DND-41 (cell line): ENCODE results near the gene ABLIM2.

Experiments used
- ATAC-seq: fragments of 200-7000 bp; cut with Tn5 transposase; 3 replicates; pipeline ENCODE4 v1.9.1; 2021; ENCODE audit warnings: low read depth; ENCODE audit not compliant: insufficient read depth
- DNase-seq: peaks from one replicate; pipeline ENCODE4 v3.0.0-alpha.2; 2020
- H2AFZ ChIP-seq: 2 replicates; pipeline ENCODE4 v1.6.0; 2012; ENCODE audit warnings: low read depth, low read length
- H3K27ac ChIP-seq: 2 replicates; pipeline ENCODE4 v1.5.1; 2012; ENCODE audit warnings: low read length, inconsistent platforms
- H3K27me3 ChIP-seq: fragments of 200-600 bp; sonication (generic); 2 replicates; pipeline ENCODE4 v1.6.0; 2012; ENCODE audit warnings: low read length, mild to moderate bottlenecking, inconsistent platforms; ENCODE audit not compliant: insufficient read depth, poor library complexity
- H3K36me3 ChIP-seq: 2 replicates; pipeline ENCODE4 v1.5.1; 2012; ENCODE audit warnings: low read length, inconsistent platforms; ENCODE audit not compliant: insufficient read depth
- H3K4me1 ChIP-seq: 2 replicates; pipeline ENCODE4 v1.5.1; 2012; ENCODE audit warnings: mild to moderate bottlenecking, low read length; ENCODE audit not compliant: insufficient read depth
- H3K4me2 ChIP-seq: 2 replicates; pipeline ENCODE4 v1.6.0; 2012; ENCODE audit warnings: mild to moderate bottlenecking, moderate library complexity, low read length, inconsistent platforms; ENCODE audit not compliant: insufficient read depth
- H3K4me3 ChIP-seq, 2 experiments: fragments of 200-600 bp in 1 of 2; shearing (Covaris generic) in 1 of 2; 2 replicates each; pipeline ENCODE4 v1.5.1; 2012 to 2016; ENCODE audit warnings: inconsistent platforms in 2 of 2, low read length in 2 of 2, mild to moderate bottlenecking in 2 of 2, low read depth in 1 of 2, moderate library complexity in 1 of 2
- H3K79me2 ChIP-seq: 2 replicates; pipeline ENCODE4 v1.6.0; 2012; ENCODE audit warnings: low read length, inconsistent platforms; ENCODE audit not compliant: insufficient read depth
- H3K9ac ChIP-seq: 2 replicates; pipeline ENCODE4 v1.6.0; 2012; ENCODE audit warnings: low read depth, mild to moderate bottlenecking, inconsistent platforms, low read length, moderate library complexity
- H3K9me3 ChIP-seq: 2 replicates; pipeline ENCODE4 v1.5.1; 2012; ENCODE audit warnings: low read length, moderate library complexity, mild to moderate bottlenecking, inconsistent platforms; ENCODE audit not compliant: insufficient read depth, severe bottlenecking
- H4K20me1 ChIP-seq: 2 replicates; pipeline ENCODE4 v1.6.0; 2012; ENCODE audit warnings: low read length; ENCODE audit not compliant: insufficient read depth
- EZH2 ChIP-seq: IDR thresholded peaks from 3 replicates; pipeline ENCODE4 v1.6.1; 2012; ENCODE audit warnings: borderline replicate concordance, low read depth, mild to moderate bottlenecking, moderate library complexity, low read length, inconsistent platforms; ENCODE audit not compliant: severe bottlenecking
- TF ChIP-seq, protein P1 (sequence below): IDR thresholded peaks from 2 replicates; pipeline ENCODE4 v1.5.1; 2012; ENCODE audit warnings: borderline replicate concordance, low read length, moderate library complexity, mild to moderate bottlenecking; ENCODE audit not compliant: poor library complexity, severe bottlenecking; ENCODE audit errors: extremely low read depth

ABLIM2 gene

GRCh38 chr4:8044699-8045098 lies 113.9 kb downstream of the ABLIM2 start:
- no peaks in the 10 kb centered on the region for H3K36me3 ChIP-seq
- no peaks in the 10 kb centered on the region for H3K4me1 ChIP-seq
- H3K27me3 ChIP-seq, result no peaks in the 10 kb centered on the region
- no peak for ATAC-seq
- no peaks in the 10 kb centered on the region for H3K9me3 ChIP-seq
- no peak overlapping the region for H3K4me3 ChIP-seq
- H3K9ac ChIP-seq, result no peak overlapping the region
- TF ChIP-seq, protein P1, sequence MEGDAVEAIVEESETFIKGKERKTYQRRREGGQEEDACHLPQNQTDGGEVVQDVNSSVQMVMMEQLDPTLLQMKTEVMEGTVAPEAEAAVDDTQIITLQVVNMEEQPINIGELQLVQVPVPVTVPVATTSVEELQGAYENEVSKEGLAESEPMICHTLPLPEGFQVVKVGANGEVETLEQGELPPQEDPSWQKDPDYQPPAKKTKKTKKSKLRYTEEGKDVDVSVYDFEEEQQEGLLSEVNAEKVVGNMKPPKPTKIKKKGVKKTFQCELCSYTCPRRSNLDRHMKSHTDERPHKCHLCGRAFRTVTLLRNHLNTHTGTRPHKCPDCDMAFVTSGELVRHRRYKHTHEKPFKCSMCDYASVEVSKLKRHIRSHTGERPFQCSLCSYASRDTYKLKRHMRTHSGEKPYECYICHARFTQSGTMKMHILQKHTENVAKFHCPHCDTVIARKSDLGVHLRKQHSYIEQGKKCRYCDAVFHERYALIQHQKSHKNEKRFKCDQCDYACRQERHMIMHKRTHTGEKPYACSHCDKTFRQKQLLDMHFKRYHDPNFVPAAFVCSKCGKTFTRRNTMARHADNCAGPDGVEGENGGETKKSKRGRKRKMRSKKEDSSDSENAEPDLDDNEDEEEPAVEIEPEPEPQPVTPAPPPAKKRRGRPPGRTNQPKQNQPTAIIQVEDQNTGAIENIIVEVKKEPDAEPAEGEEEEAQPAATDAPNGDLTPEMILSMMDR, result no peak
- TF ChIP-seq EZH2, result no peak
- no peaks in the 10 kb centered on the region; the same call in 1 of the 2 replicates for H4K20me1 ChIP-seq
- H3K4me2 ChIP-seq, result no peak overlapping the region
- no peak overlapping the region for H3K27ac ChIP-seq
- no peak overlapping the region for H2AFZ ChIP-seq
- H3K79me2 ChIP-seq, result no peaks in the 10 kb centered on the region
- no peak for DNase-seq

- Histone ChIP-seq H3K36me3 (no peaks in the 10 kb centered on the region), H3K79me2 (no peaks in the 10 kb centered on the region), H3K4me1 (no peaks in the 10 kb centered on the region), H3K9ac (no peak overlapping the region), H2AFZ (no peak overlapping the region), H3K4me2 (no peak overlapping the region), H3K27ac (no peak overlapping the region), H3K9me3 (no peaks in the 10 kb centered on the region), H4K20me1 (no peaks in the 10 kb centered on the region; the same call in none of the 2 replicates), H3K27me3 (peaks cover 2% of the 10 kb centered on the region), H3K4me3 (no peak overlapping the region)
- ATAC-seq (no peak), DNase-seq (no peak)
- TF ChIP-seq, protein P1, result no peak
- TF ChIP-seq EZH2, result no peak
Measured at GRCh38 chr4:8044244-8044643, 114.4 kb downstream of the ABLIM2 start.

- H3K4me1 ChIP-seq, result no peaks in the 10 kb centered on the region
- H3K4me3 ChIP-seq, result no peak overlapping the region
- ATAC-seq (no peak), DNase-seq (no peak)
- H4K20me1 ChIP-seq, result no peaks in the 10 kb centered on the region; the same call in none of the 2 replicates
- H3K9me3 ChIP-seq, result no peaks in the 10 kb centered on the region
- TF ChIP-seq EZH2, result no peak
- TF ChIP-seq, protein P1, result no peak
- no peaks in the 10 kb centered on the region for H3K36me3 ChIP-seq
- no peak overlapping the region for H2AFZ ChIP-seq
- no peak overlapping the region for H3K27ac ChIP-seq
- H3K4me2 ChIP-seq, result no peak overlapping the region
- no peak overlapping the region for H3K9ac ChIP-seq
- no peaks in the 10 kb centered on the region for H3K79me2 ChIP-seq
- peaks cover 4% of the 10 kb centered on the region for H3K27me3 ChIP-seq
Measured at GRCh38 chr4:8043596-8043995, 115.0 kb downstream of the ABLIM2 start.

DNA sequence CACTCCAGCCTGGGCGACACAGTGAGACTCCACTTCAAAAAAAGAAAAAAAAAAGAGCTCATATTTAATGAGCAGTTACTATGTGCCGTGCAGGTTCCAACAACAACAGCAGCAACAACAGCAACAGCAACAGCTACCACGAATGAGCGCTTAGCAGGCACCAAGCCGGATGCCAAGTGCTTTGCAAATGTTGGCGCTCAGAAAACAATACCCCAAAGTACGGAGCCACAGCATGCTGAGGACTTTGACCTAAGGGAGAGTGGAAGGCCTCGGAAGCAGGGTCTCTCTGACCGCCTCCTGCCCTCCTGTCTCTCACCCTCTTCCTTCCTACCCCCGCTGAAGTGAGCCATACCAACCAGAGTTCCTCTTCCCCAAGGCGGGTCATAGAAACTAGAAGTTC lies 116.7 kb downstream of the ABLIM2 start:
- Histone ChIP-seq H3K9ac (no peak overlapping the region), H3K4me1 (no peaks in the 10 kb centered on the region), H3K79me2 (no peaks in the 10 kb centered on the region), H3K36me3 (no peaks in the 10 kb centered on the region), H3K27me3 (peaks cover 4% of the 10 kb centered on the region), H2AFZ (no peak overlapping the region), H3K4me3 (no peak overlapping the region), H3K27ac (no peak overlapping the region), H3K9me3 (no peaks in the 10 kb centered on the region), H4K20me1 (peaks cover 9% of the 10 kb centered on the region), H3K4me2 (no peak overlapping the region)
- DNase-seq (no peak), ATAC-seq (no peak)
- no peak for TF ChIP-seq EZH2
- TF ChIP-seq, protein P1, result no peak
